H1 (cell line): ENCODE results near the gene MYRIP.
"Not testable (repeated sequence)": the region's sequence is repeated elsewhere in the genome, so short reads cannot be mapped to it uniquely, and the experiment has no call there.

Source experiments
- CTCF ChIP-seq, 3 experiments: IDR thresholded peaks; 1 replicate in 2 of 3; 2 replicates in 1 of 3; pipeline versions ENCODE4 v1.5.1 to v1.6.1; 2011; ENCODE audit warnings: low read length in 3 of 3, mild to moderate bottlenecking in 3 of 3, inconsistent platforms in 2 of 3, low read depth in 1 of 3, moderate library complexity in 1 of 3; ENCODE audit not compliant: insufficient read depth in 1 of 3; ENCODE audit errors: control extremely low read depth in 1 of 3
- NRF1 ChIP-seq: IDR thresholded peaks from 2 replicates; pipeline ENCODE4 v1.6.1; 2011; ENCODE audit warnings: mild to moderate bottlenecking, low read depth, low read length, improper control_type of control experiment

DNA sequence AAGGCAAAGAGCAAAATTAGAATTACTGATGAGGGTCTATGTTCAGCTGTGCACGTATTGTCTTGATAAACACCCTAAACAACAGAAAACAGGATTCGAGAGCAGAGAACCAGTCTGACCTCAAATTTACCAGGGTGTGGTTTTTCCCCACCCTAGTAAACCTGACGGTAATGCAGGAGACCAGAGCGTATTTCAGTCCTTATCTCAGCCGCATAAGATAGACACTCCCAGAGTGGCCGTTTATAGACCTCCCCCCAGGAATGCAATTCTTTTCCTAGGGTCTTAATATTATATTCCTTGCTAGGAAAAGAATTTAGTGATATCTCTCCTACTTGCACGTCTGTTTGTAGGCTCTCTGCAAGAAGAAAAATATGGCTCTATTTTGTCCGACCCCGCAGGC is 216.5 kb downstream of the MYRIP start:
- not testable (repeated sequence) for TF ChIP-seq NRF1; CTCF (IDR thresholded peaks at IDR 0.05; ENCODE audit: control extremely low read depth in 1 of 3, insufficient read depth in 1 of 3, low read depth in 1 of 3, low read length in 3 of 3)
